ENCODE data around the gene FBXW8.

FBXW8 gene

GRCh38 chr12:117059156-117059555, 148.4 kb downstream of the FBXW8 start:
- H3K18ac ChIP-seq (ENCODE audit: low read length) = no peak overlapping the region
- no peak for DNase-seq
- WGBS (ENCODE audit: extremely low coverage, insufficient coverage, insufficient read length) = no CpG with 5 or more reads among the region's 8 CpGs
- H4K12ac ChIP-seq (ENCODE audit: low read depth, low read length) = no peak overlapping the region
- H2AK5ac ChIP-seq (ENCODE audit: low read length) = no peak overlapping the region
- H2BK5ac ChIP-seq (ENCODE audit: low read depth, low read length, poor library complexity) = no peak overlapping the region
- no peaks in the 10 kb centered on the region for H3K79me2 ChIP-seq (ENCODE audit: control insufficient read depth, insufficient read depth, low read length, poor library complexity)
- no peak overlapping the region for H3K4me2 ChIP-seq (ENCODE audit: low read length)
- no peak overlapping the region for H2BK12ac ChIP-seq (ENCODE audit: low read length)
- H2BK120ac ChIP-seq (ENCODE audit: insufficient read depth, low read length, poor library complexity) = no peak overlapping the region
- no peaks in the 10 kb centered on the region for H3K27me3 ChIP-seq (ENCODE audit: insufficient read depth, low read length)
- H3K4me3 ChIP-seq (ENCODE audit: low read depth, low read length) = no peak overlapping the region
- H3K27ac ChIP-seq (ENCODE audit: low read depth, low read length) = no peak overlapping the region
- no peak overlapping the region for H4K8ac ChIP-seq (ENCODE audit: low read depth, low read length)
- H4K91ac ChIP-seq (ENCODE audit: low read depth, low read length) = no peak overlapping the region
- H3K14ac ChIP-seq (ENCODE audit: low read length) = no peak overlapping the region
- H3K36me3 ChIP-seq (ENCODE audit: control insufficient read depth in 1 of 2, insufficient read depth in 2 of 2, low read length in 2 of 2) = no peaks in the 10 kb centered on the region
- H2AFZ ChIP-seq (ENCODE audit: insufficient read depth, low read length, poor library complexity) = no peak overlapping the region
- no peaks in the 10 kb centered on the region for H3K79me1 ChIP-seq (ENCODE audit: low read length)
- no peaks in the 10 kb centered on the region for H3K9me3 ChIP-seq (ENCODE audit: insufficient read depth, low read depth, low read length)
- no peak overlapping the region for H3K23ac ChIP-seq (ENCODE audit: low read length)
- peaks cover 3 to 4% of the 10 kb centered on the region in 2 experiments for H3K4me1 ChIP-seq (ENCODE audit: control insufficient read depth in 1 of 2, insufficient read depth in 2 of 2, low read length in 2 of 2)
- no peak overlapping the region for H3K9ac ChIP-seq (ENCODE audit: low read length)
- H3K4ac ChIP-seq (ENCODE audit: low read depth, low read length) = no peak overlapping the region

GRCh38 chr12:117060246-117060928, 149.6 kb downstream of the FBXW8 start:
- no peaks in the 10 kb centered on the region for H3K36me3 ChIP-seq (ENCODE audit: control insufficient read depth in 1 of 2, insufficient read depth in 2 of 2, low read length in 2 of 2)
- H3K14ac ChIP-seq (ENCODE audit: low read length) = no peak overlapping the region
- H3K79me2 ChIP-seq (ENCODE audit: control insufficient read depth, insufficient read depth, low read length, poor library complexity) = no peaks in the 10 kb centered on the region
- no peak overlapping the region for H4K91ac ChIP-seq (ENCODE audit: low read depth, low read length)
- H3K4me3 ChIP-seq (ENCODE audit: low read depth, low read length) = no peak overlapping the region
- no peak overlapping the region for H2AK5ac ChIP-seq (ENCODE audit: low read length)
- no peak overlapping the region for H3K9ac ChIP-seq (ENCODE audit: low read length)
- no peak overlapping the region for H2BK12ac ChIP-seq (ENCODE audit: low read length)
- no peak overlapping the region for H3K27ac ChIP-seq (ENCODE audit: low read depth, low read length)
- no CpG with 5 or more reads among the region's 21 CpGs for WGBS (ENCODE audit: extremely low coverage, insufficient coverage, insufficient read length)
- no peaks in the 10 kb centered on the region for H3K79me1 ChIP-seq (ENCODE audit: low read length)
- H2BK120ac ChIP-seq (ENCODE audit: insufficient read depth, low read length, poor library complexity) = no peak overlapping the region
- no peak overlapping the region for H4K12ac ChIP-seq (ENCODE audit: low read depth, low read length)
- no peak overlapping the region for H3K4me2 ChIP-seq (ENCODE audit: low read length)
- no peak overlapping the region for H3K18ac ChIP-seq (ENCODE audit: low read length)
- no peak overlapping the region for H3K4ac ChIP-seq (ENCODE audit: low read depth, low read length)
- no peak overlapping the region for H2BK5ac ChIP-seq (ENCODE audit: low read depth, low read length, poor library complexity)
- peaks cover 3 to 4% of the 10 kb centered on the region in 2 experiments for H3K4me1 ChIP-seq (ENCODE audit: control insufficient read depth in 1 of 2, insufficient read depth in 2 of 2, low read length in 2 of 2)
- no peak overlapping the region for H4K8ac ChIP-seq (ENCODE audit: low read depth, low read length)
- no peak for DNase-seq
- H3K23ac ChIP-seq (ENCODE audit: low read length) = no peak overlapping the region
- H2AFZ ChIP-seq (ENCODE audit: insufficient read depth, low read length, poor library complexity) = no peak overlapping the region
- H3K27me3 ChIP-seq (ENCODE audit: insufficient read depth, low read length) = no peaks in the 10 kb centered on the region
- H3K9me3 ChIP-seq (ENCODE audit: insufficient read depth, low read depth, low read length) = no peaks in the 10 kb centered on the region

GRCh38 chr12:117060929-117061305, 150.2 kb downstream of the FBXW8 start:
- no peaks in the 10 kb centered on the region for H3K36me3 ChIP-seq (ENCODE audit: control insufficient read depth in 1 of 2, insufficient read depth in 2 of 2, low read length in 2 of 2)
- no peak overlapping the region for H2AK5ac ChIP-seq (ENCODE audit: low read length)
- peaks cover 3 to 4% of the 10 kb centered on the region in 2 experiments for H3K4me1 ChIP-seq (ENCODE audit: control insufficient read depth in 1 of 2, insufficient read depth in 2 of 2, low read length in 2 of 2)
- no peak overlapping the region for H3K4me3 ChIP-seq (ENCODE audit: low read depth, low read length)
- H2BK5ac ChIP-seq (ENCODE audit: low read depth, low read length, poor library complexity) = no peak overlapping the region
- H4K91ac ChIP-seq (ENCODE audit: low read depth, low read length) = no peak overlapping the region
- H3K18ac ChIP-seq (ENCODE audit: low read length) = no peak overlapping the region
- no peak overlapping the region for H3K23ac ChIP-seq (ENCODE audit: low read length)
- H2BK120ac ChIP-seq (ENCODE audit: insufficient read depth, low read length, poor library complexity) = no peak overlapping the region
- no peak overlapping the region for H3K4ac ChIP-seq (ENCODE audit: low read depth, low read length)
- H2AFZ ChIP-seq (ENCODE audit: insufficient read depth, low read length, poor library complexity) = no peak overlapping the region
- no peak overlapping the region for H4K8ac ChIP-seq (ENCODE audit: low read depth, low read length)
- H3K14ac ChIP-seq (ENCODE audit: low read length) = no peak overlapping the region
- no peaks in the 10 kb centered on the region for H3K79me2 ChIP-seq (ENCODE audit: control insufficient read depth, insufficient read depth, low read length, poor library complexity)
- no peak overlapping the region for H4K12ac ChIP-seq (ENCODE audit: low read depth, low read length)
- H3K27ac ChIP-seq (ENCODE audit: low read depth, low read length) = no peak overlapping the region
- H3K79me1 ChIP-seq (ENCODE audit: low read length) = no peaks in the 10 kb centered on the region
- DNase-seq = no peak
- H3K4me2 ChIP-seq (ENCODE audit: low read length) = no peak overlapping the region
- no peak overlapping the region for H2BK12ac ChIP-seq (ENCODE audit: low read length)
- H3K9me3 ChIP-seq (ENCODE audit: insufficient read depth, low read depth, low read length) = no peaks in the 10 kb centered on the region
- no peak overlapping the region for H3K9ac ChIP-seq (ENCODE audit: low read length)
- no peaks in the 10 kb centered on the region for H3K27me3 ChIP-seq (ENCODE audit: insufficient read depth, low read length)
- WGBS (ENCODE audit: extremely low coverage, insufficient coverage, insufficient read length) = no CpG with 5 or more reads among the region's 8 CpGs

GRCh38 chr12:117061555-117062079, 150.9 kb downstream of the FBXW8 start:
- Histone ChIP-seq H3K4me3 (ENCODE audit: low read depth, low read length) (no peak overlapping the region), H3K18ac (ENCODE audit: low read length) (no peak overlapping the region), H2BK120ac (ENCODE audit: insufficient read depth, low read length, poor library complexity) (no peak overlapping the region), H2BK5ac (ENCODE audit: low read depth, low read length, poor library complexity) (no peak overlapping the region), H3K23ac (ENCODE audit: low read length) (no peak overlapping the region), H4K8ac (ENCODE audit: low read depth, low read length) (no peak overlapping the region), H3K4ac (ENCODE audit: low read depth, low read length) (no peak overlapping the region), H3K27ac (ENCODE audit: low read depth, low read length) (no peak overlapping the region), H4K91ac (ENCODE audit: low read depth, low read length) (no peak overlapping the region), H3K4me1 (ENCODE audit: control insufficient read depth in 1 of 2, insufficient read depth in 2 of 2, low read length in 2 of 2) (peaks cover 3 to 4% of the 10 kb centered on the region in 2 experiments), H3K9me3 (ENCODE audit: insufficient read depth, low read depth, low read length) (no peaks in the 10 kb centered on the region), H3K4me2 (ENCODE audit: low read length) (no peak overlapping the region), H2BK12ac (ENCODE audit: low read length) (no peak overlapping the region), H3K36me3 (ENCODE audit: control insufficient read depth in 1 of 2, insufficient read depth in 2 of 2, low read length in 2 of 2) (no peaks in the 10 kb centered on the region), H2AFZ (ENCODE audit: insufficient read depth, low read length, poor library complexity) (no peak overlapping the region), H4K12ac (ENCODE audit: low read depth, low read length) (no peak overlapping the region), H3K9ac (ENCODE audit: low read length) (no peak overlapping the region), H3K79me1 (ENCODE audit: low read length) (no peaks in the 10 kb centered on the region), H3K27me3 (ENCODE audit: insufficient read depth, low read length) (no peaks in the 10 kb centered on the region), H3K14ac (ENCODE audit: low read length) (no peak overlapping the region), H3K79me2 (ENCODE audit: control insufficient read depth, insufficient read depth, low read length, poor library complexity) (no peaks in the 10 kb centered on the region), H2AK5ac (ENCODE audit: low read length) (no peak overlapping the region)
- DNase-seq = no peak
- no CpG with 5 or more reads among the region's 4 CpGs for WGBS (ENCODE audit: extremely low coverage, insufficient coverage, insufficient read length)
